Dedifferentiated amniotic fluid mesenchymal stem cell (primary cell): ENCODE data around the gene MYO5B.
"Not testable (repeated sequence)": the region's sequence is repeated elsewhere in the genome, so short reads cannot be mapped to it uniquely, and the experiment has no call there.

Source experiments
- DNase-seq: peaks from one replicate; pipeline ENCODE4 v3.0.0-alpha.2; 2016; ENCODE audit errors: extremely low spot score

Gene MYO5B

GRCh38 chr18:49854681-49855080 lies 340.3 kb downstream of the MYO5B start:
- no peak for DNase-seq

DNA sequence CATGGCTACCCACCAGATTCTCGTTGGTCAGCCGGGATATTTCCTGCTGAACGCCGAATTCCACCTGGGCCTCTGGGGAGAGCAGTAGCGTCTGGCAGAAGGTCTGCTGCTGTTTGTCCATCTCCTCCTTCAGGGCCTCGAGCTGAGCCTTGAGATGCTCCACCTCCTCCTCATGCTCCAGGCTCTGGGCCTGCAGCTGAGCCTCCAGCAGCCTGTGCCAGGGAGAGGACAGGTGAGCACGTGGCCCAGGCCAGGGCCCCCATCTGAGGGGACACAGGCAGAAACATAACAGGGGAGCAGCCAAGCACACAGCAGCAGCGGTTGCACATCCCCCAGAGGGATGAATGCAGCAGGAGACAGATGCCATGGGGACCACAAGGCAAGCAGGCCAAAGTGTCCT lies 341.5 kb downstream of the MYO5B start:
- DNase-seq, result no peak

DNA sequence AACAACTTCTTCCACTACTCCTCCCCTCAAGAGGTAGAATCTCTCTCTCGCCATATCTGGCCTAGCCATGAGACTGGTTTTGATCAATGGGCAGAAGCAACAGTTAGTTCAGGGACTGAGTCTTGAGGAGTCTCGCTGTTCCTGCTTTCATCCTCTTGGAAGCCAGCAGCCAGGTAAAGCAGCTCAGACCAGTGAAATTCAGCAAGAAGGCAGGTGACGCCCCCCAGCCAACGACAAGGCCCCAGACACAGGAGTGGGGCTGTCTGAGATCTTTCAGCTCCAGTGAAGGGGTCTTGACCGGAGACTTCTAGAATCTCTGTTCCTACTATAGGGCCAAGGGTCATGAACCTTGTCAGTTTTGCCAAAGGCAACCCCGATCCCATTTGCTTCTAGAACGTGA lies 341.9 kb downstream of the MYO5B start:
- no peak for DNase-seq

DNA sequence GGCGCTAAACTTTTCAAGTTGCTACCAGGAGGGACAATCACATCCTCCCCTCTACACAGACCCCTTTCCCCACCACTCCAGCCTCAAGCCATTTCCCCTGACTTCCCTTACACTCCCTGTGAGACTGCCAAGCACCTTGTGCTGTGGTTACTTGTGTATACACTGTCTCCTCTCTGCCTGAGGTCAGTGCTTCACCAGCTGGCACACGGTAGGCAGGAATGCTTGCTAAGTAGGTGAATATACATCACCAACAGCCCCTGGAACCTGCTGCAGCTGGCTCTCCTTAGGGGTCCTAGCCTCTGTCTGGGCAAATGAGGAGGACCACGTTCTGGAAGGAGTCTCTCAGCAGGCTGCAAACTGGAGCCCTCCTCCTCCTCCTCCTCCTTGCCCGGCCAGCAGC lies 343.3 kb downstream of the MYO5B start:
- DNase-seq, result no peak

GRCh38 chr18:49850636-49851035 lies 344.3 kb downstream of the MYO5B start:
- DNase-seq, result no peak

DNA sequence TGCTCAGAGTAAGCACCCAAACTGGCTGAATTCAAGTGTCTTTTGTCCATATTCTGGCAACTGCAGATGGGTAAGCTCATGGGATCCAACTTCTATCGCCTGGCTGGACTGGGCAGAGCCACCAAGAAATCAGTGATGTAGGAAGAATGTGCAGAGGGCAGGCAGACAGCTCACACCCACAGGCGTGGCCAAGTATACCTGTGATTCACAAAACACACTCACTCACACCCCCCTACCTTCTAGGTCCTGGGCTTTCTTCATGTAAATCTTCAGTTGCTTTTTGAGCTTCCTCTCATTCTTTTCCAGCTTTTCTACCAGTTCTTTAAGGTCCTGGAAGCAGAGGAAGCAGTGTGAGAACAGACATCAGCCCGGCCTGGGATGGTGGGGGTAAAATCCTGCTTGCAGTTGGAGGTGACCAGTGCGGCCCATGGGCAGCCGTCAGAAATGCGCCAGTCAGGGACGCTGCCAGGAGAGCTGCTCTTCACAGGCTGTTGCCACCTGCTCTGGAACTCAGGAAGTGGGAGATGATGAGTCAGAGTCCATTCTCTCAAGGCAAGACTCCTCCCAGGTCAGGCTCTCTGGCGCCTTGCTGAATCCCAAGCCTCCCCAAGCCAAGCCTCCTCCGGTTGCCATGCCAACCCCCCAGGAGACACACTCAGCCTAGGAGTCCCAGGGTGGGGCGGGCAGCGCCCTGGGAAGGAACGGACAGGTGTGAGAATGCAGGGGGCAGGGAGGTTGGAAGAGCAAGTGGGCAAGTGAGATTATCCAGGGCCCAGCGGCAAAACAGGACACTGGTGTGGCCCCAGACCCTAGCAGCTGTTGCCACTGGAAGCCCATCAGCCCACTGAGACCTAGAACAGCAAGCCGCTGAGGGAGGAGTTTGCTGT lies 345.4 kb downstream of the MYO5B start:
- no peak for DNase-seq

GRCh38 chr18:49848115-49848514 lies 346.8 kb downstream of the MYO5B start:
- no peak for DNase-seq

DNA sequence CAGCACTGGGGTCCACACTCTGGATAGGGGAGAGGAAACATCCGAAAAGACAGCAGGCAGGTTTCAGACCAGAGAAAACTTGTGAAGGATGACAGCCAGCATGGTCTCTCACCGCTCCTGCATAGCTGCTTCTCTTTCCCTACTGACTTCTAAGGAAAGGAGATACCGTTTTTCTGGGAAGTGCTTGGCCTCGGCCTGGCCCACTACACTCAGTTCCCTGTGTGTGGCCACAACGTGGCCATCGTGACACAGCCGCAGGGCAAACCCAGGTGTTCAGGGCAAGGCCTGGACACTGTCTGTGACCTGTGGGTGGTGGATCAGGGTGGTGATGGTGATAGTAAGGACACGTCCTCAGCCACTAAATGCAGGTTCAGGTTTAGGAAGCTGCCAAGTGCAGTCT lies 347.4 kb downstream of the MYO5B start:
- no peak for DNase-seq

- DNase-seq, result no peak
Observed at GRCh38 chr18:49846718-49847470, 348.1 kb downstream of the MYO5B start.

- no peak for DNase-seq
Observed at GRCh38 chr18:49846361-49846662, 348.6 kb downstream of the MYO5B start.

- DNase-seq, result no peak
Observed at GRCh38 chr18:49845629-49846360, 349.2 kb downstream of the MYO5B start.

DNA sequence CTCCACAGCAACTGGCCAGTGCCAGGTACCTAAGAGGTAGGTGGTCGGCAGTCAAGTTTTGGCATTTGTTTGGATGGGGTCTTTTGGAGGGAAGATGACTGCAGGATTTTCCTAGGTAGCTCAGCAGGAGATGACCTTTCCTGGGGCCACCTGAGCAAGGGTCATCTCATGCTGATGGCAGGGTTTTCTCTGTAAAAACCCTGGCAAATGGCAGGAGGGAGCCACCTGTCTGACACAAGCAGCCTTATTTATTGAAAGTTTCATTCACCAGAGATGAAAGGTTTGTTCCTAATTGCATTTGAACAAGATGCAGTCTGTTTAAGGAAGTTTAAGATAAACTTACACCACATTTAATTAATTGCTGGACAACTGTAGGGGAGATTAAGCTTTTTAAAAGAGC lies 350.0 kb downstream of the MYO5B start:
- DNase-seq, result no peak

DNA sequence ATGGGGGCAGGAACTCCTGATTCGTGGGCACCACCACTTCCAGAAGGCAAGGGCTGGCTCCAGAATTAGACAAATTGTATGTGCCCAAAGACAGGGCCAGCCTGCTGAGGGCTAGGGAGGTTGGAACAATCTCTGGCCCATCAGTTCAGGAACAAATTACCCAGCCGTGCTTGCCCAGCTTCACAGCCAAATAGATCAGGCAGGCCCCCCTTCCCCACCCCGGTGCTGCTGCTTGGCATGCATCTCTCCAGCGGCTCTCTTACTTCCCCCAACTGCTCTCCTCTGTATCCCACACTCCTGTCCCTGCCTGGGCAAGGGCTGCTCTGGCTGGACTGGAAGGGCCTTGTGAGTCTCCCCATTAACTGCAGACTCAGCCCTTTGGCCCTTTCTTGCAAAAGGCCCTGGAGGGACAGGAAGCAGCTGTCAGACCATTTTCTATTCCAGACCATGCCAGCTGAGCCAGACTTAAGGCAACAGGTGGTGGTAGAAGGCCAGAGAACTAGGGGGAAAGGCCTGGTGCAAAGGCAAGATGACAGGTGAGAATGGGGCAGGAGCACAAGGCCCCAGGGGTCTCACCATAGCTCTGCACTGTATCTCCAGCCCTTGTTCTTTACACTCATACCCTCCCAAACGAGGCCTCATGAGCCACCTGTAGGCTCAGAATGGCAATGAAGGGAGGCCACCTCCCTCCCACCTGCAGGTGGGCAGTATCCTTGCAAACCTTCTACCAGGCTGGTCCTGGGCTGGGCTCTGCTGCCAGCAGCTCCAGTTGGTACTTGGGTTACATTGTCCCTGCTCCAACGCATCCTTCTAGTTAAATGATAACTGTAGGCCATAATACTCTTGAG lies 350.9 kb downstream of the MYO5B start:
- no peak for DNase-seq

GRCh38 chr18:49843131-49843530 lies 351.8 kb downstream of the MYO5B start:
- no peak for DNase-seq

GRCh38 chr18:49842656-49843055 lies 352.3 kb downstream of the MYO5B start:
- no peak for DNase-seq

- DNase-seq, result no peak
Observed at GRCh38 chr18:49841236-49842217, 353.4 kb downstream of the MYO5B start.

DNA sequence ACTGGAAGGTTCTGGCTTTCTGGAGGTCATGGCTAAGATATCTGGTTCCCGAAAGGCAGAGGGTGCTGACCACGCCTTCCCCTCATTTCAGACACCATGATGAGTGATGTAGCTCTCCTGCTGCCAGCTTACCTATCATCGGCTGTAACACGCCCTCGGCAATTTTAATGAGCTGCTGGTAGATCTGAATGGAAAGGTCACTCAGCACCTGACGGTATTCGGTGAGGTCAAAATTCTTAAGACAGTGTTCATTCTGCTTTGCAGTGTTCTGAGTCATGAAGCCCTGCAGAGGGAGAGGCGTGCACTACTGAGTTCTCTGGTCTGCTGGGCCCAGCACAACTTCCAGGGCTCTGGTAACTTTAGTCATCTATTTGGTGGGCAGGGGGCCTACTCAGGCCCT lies 355.9 kb downstream of the MYO5B start:
- no peak for DNase-seq

DNA sequence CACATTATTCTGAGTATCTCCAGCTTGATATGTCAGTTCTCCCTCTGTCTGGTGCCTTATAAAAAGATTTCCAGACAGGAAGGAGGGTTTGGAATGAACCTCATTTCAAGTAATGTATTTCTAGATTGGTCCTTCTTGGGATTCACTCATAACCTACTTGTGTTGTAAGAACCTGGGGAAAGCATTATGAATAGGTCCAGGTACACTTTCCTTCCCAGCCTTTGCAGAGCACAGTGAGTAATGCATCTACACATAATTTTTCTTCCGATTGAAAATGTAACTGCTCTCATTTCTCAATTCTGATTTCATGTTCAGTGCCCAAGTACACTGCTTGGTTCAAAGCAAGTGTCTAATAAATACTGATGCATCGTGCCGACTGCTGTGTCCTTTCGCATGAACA lies 356.6 kb downstream of the MYO5B start:
- no peak for DNase-seq

DNA sequence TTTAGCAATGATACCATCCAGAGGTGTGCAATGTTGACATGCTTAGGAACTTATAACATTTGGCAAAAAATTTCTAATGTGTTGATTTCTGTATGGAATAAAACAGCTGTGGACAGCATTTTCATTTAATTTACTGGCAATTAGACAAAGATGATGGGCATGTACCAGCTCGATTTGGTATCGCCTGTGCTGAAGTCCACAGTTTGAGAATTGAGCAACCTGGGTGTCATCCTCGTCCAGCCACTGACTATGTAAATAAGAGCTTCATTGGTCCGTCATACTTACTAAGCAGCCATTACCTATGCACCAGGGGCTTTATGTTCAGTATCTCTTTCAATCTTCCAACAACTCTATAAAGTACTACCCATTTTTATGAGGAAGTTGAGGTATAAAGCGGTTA lies 357.1 kb downstream of the MYO5B start:
- no peak for DNase-seq

DNA sequence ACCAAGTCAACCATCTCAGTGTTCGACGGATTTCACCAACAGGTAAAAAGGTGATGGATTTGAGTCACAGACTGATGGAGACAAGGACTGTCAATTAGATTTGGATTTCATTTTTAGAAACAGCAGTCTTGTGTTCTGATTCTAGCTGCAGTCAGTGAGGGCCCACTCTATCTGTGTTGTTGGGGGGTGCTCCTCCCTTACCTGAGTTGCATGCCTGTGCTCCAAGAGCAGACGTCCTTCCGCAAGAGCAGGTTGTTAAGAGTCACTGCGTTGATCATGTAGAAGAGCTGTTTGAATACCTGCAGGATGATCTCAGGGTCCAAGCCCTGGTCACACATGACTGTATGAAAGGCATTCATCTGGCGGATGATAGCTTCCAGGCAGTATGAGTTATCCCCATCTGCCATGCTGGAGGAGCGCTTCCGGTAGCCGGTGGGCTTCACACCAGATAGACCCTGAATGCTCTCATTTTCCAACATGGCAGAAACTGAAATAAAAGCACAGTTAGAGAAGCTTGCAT lies 357.6 kb downstream of the MYO5B start:
- not testable (repeated sequence) for DNase-seq
